Measurements from ENCODE around the gene SCRN2. TPM values are rescaled to one million over a fixed set of nuclear protein-coding genes. Genes with fewer than 3 reads are reported as not detected.

SCRN2 gene
- total and polyA plus RNA-seq, 2 experiments from 2014 or later: 40.6 to 45.5 TPM

GRCh38 chr17:47888293-47888692, 47.2 kb upstream of the SCRN2 start:
- Histone ChIP-seq H3K4me2 (no peak overlapping the region), H3F3A (replicated peaks; ENCODE audit: low read depth) (0 out of 2 replicates have a peak, but pooled peaks cover 2% of the 10 kb centered on the region), H3K9me2 (ENCODE audit: insufficient read depth) (no peaks in the 10 kb centered on the region), H3K79me2 (replicated peaks; ENCODE audit: insufficient read depth) (no peaks in the 10 kb centered on the region), H3K36me3 (ENCODE audit: insufficient read depth) (no peaks in the 10 kb centered on the region), H2AFZ (no peak overlapping the region), H4K20me1 (replicated peaks; ENCODE audit: insufficient read depth) (no peaks in the 10 kb centered on the region), H3K4me1 (ENCODE audit: insufficient read depth) (peaks cover 16% of the 10 kb centered on the region), H3K4me3 (no peak overlapping the region), H3K27ac (ENCODE audit: low read depth) (no peak overlapping the region), H3K27me3 (ENCODE audit: insufficient read depth) (no peaks in the 10 kb centered on the region)
- Mint-ChIP-seq H3K4me3 (no peak overlapping the region), H3K27ac (no peak overlapping the region), H3K36me3 (ENCODE audit: low read depth) (no peaks in the 10 kb centered on the region), H3K9me3 (no peaks in the 10 kb centered on the region), H3K4me1 (peaks cover 24% of the 10 kb centered on the region), H3K27me3 (ENCODE audit: insufficient read depth, low read depth, poor library complexity) (peaks cover 23% of the 10 kb centered on the region)
- no peak for ATAC-seq
- no peak for TF ChIP-seq ZNF462 (CRISPR knock-in tag; IDR thresholded peaks at IDR 0.05)
- TF ChIP-seq EZH2phosphoT487 (IDR thresholded peaks at IDR 0.05; ENCODE audit: unreplicated experiment): no peak
- no peak for TF ChIP-seq STAT1 (IDR thresholded peaks at IDR 0.05; ENCODE audit: unreplicated experiment)
- TF ChIP-seq NANOG (IDR thresholded peaks at IDR 0.05; ENCODE audit: borderline replicate concordance): no peak
- TF ChIP-seq ZNF331 (CRISPR knock-in tag; IDR thresholded peaks at IDR 0.05; ENCODE audit: low read depth): no peak
- no peak for DNase-seq (ENCODE audit: low spot score)
